ENCODE measurements around the gene TRAF5.

GRCh38 chr1:211279340-211279739 lies 47.3 kb upstream of the TRAF5 start:
- TF ChIP-seq CTCF (IDR thresholded peaks at IDR 0.05; ENCODE audit: low read length) (no peak), EZH2phosphoT487 (IDR thresholded peaks at IDR 0.05; ENCODE audit: low read length) (no peak)
